ENCODE data around the gene RHOT2. TPM values are rescaled to one million over a fixed set of nuclear protein-coding genes. Genes with fewer than 3 reads are reported as not detected.

Gene RHOT2
- total and polyA plus RNA-seq, 2 experiments from 2014 or later = 129 to 163 TPM

DNA sequence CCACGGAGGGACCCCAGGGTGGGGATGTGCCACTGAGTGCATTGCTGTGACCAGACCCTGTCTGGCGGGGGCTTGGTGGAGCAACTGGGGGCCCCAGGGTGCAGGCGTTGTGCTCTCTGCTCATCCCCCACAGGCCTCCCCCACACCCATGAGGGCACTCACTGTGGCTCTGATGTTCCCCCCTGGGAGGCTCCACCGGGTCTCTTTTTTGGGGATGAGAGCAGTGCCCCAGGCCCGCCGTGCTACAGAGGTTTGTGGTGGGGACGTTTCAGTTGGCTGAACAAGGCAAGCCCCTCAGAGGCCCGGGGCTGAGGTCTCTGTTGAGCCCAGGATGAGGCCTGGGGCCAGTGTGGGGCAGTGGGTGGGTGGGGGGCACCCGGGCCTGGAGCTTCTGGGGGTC lies 55.8 kb downstream of the RHOT2 start:
- Histone ChIP-seq H3K4me3 (no peak overlapping the region), H4K20me1 (replicated peaks; ENCODE audit: insufficient read depth) (no peaks in the 10 kb centered on the region), H3K27me3 (ENCODE audit: insufficient read depth) (peaks cover 19% of the 10 kb centered on the region; the same call in 1 of the 2 replicates), H3F3A (replicated peaks; ENCODE audit: low read depth) (peaks cover 12% of the 10 kb centered on the region), H3K79me2 (replicated peaks; ENCODE audit: insufficient read depth) (no peaks in the 10 kb centered on the region), H3K4me1 (ENCODE audit: insufficient read depth) (peaks cover 8% of the 10 kb centered on the region; the same call in 1 of the 2 replicates), H2AFZ (no peak overlapping the region), H3K36me3 (ENCODE audit: insufficient read depth) (no peaks in the 10 kb centered on the region), H3K9me2 (ENCODE audit: insufficient read depth) (no peaks in the 10 kb centered on the region), H3K27ac (ENCODE audit: low read depth) (no peak overlapping the region), H3K4me2 (no peak overlapping the region)
- no peaks in the 10 kb centered on the region for H3K9me3 Mint-ChIP-seq
- ATAC-seq (no peak), DNase-seq (ENCODE audit: low spot score) (no peak)
- peaks cover 22% of the 10 kb centered on the region for H3K27me3 Mint-ChIP-seq (ENCODE audit: insufficient read depth, low read depth, poor library complexity)
- H3K4me1 Mint-ChIP-seq = peaks cover 9% of the 10 kb centered on the region; the same call in 2 of the 3 replicates
- no peak overlapping the region for H3K27ac Mint-ChIP-seq
- TF ChIP-seq REST (IDR thresholded peaks at IDR 0.05; ENCODE audit: unreplicated experiment) = no peak
- TF ChIP-seq CREB1 (CRISPR knock-in tag; IDR thresholded peaks at IDR 0.05; ENCODE audit: low read depth) = no peak
- TF ChIP-seq EZH2 (IDR thresholded peaks at IDR 0.05; ENCODE audit: low read depth, unreplicated experiment) = no peak
- TF ChIP-seq, protein P1, sequence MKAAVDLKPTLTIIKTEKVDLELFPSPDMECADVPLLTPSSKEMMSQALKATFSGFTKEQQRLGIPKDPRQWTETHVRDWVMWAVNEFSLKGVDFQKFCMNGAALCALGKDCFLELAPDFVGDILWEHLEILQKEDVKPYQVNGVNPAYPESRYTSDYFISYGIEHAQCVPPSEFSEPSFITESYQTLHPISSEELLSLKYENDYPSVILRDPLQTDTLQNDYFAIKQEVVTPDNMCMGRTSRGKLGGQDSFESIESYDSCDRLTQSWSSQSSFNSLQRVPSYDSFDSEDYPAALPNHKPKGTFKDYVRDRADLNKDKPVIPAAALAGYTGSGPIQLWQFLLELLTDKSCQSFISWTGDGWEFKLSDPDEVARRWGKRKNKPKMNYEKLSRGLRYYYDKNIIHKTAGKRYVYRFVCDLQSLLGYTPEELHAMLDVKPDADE (IDR thresholded peaks at IDR 0.05) = no peak
- TF ChIP-seq ZNF114 (CRISPR knock-in tag; IDR thresholded peaks at IDR 0.05) = no peak
- no peak for TF ChIP-seq NANOG (IDR thresholded peaks at IDR 0.05; ENCODE audit: borderline replicate concordance)
- TF ChIP-seq, protein P2, sequence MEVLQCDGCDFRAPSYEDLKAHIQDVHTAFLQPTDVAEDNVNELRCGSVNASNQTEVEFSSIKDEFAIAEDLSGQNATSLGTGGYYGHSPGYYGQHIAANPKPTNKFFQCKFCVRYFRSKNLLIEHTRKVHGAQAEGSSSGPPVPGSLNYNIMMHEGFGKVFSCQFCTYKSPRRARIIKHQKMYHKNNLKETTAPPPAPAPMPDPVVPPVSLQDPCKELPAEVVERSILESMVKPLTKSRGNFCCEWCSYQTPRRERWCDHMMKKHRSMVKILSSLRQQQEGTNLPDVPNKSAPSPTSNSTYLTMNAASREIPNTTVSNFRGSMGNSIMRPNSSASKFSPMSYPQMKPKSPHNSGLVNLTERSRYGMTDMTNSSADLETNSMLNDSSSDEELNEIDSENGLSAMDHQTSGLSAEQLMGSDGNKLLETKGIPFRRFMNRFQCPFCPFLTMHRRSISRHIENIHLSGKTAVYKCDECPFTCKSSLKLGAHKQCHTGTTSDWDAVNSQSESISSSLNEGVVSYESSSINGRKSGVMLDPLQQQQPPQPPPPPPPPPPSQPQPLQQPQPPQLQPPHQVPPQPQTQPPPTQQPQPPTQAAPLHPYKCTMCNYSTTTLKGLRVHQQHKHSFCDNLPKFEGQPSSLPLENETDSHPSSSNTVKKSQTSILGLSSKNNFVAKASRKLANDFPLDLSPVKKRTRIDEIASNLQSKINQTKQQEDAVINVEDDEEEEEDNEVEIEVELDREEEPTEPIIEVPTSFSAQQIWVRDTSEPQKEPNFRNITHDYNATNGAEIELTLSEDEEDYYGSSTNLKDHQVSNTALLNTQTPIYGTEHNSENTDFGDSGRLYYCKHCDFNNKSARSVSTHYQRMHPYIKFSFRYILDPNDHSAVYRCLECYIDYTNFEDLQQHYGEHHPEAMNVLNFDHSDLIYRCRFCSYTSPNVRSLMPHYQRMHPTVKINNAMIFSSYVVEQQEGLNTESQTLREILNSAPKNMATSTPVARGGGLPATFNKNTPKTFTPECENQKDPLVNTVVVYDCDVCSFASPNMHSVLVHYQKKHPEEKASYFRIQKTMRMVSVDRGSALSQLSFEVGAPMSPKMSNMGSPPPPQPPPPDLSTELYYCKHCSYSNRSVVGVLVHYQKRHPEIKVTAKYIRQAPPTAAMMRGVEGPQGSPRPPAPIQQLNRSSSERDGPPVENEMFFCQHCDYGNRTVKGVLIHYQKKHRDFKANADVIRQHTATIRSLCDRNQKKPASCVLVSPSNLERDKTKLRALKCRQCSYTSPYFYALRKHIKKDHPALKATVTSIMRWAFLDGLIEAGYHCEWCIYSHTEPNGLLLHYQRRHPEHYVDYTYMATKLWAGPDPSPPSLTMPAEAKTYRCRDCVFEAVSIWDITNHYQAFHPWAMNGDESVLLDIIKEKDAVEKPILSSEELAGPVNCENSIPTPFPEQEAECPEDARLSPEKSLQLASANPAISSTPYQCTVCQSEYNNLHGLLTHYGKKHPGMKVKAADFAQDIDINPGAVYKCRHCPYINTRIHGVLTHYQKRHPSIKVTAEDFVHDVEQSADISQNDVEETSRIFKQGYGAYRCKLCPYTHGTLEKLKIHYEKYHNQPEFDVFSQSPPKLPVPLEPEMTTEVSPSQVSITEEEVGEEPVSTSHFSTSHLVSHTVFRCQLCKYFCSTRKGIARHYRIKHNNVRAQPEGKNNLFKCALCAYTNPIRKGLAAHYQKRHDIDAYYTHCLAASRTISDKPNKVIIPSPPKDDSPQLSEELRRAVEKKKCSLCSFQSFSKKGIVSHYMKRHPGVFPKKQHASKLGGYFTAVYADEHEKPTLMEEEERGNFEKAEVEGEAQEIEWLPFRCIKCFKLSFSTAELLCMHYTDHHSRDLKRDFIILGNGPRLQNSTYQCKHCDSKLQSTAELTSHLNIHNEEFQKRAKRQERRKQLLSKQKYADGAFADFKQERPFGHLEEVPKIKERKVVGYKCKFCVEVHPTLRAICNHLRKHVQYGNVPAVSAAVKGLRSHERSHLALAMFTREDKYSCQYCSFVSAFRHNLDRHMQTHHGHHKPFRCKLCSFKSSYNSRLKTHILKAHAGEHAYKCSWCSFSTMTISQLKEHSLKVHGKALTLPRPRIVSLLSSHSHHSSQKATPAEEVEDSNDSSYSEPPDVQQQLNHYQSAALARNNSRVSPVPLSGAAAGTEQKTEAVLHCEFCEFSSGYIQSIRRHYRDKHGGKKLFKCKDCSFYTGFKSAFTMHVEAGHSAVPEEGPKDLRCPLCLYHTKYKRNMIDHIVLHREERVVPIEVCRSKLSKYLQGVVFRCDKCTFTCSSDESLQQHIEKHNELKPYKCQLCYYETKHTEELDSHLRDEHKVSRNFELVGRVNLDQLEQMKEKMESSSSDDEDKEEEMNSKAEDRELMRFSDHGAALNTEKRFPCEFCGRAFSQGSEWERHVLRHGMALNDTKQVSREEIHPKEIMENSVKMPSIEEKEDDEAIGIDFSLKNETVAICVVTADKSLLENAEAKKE (CRISPR knock-in tag; IDR thresholded peaks at IDR 0.05) = no peak
- TF ChIP-seq JUNB (IDR thresholded peaks at IDR 0.05; ENCODE audit: unreplicated experiment) = no peak
- no peak for TF ChIP-seq STAT1 (IDR thresholded peaks at IDR 0.05; ENCODE audit: unreplicated experiment)
- TF ChIP-seq EZH2phosphoT487 (IDR thresholded peaks at IDR 0.05; ENCODE audit: unreplicated experiment) = no peak
- TF ChIP-seq, protein P3, sequence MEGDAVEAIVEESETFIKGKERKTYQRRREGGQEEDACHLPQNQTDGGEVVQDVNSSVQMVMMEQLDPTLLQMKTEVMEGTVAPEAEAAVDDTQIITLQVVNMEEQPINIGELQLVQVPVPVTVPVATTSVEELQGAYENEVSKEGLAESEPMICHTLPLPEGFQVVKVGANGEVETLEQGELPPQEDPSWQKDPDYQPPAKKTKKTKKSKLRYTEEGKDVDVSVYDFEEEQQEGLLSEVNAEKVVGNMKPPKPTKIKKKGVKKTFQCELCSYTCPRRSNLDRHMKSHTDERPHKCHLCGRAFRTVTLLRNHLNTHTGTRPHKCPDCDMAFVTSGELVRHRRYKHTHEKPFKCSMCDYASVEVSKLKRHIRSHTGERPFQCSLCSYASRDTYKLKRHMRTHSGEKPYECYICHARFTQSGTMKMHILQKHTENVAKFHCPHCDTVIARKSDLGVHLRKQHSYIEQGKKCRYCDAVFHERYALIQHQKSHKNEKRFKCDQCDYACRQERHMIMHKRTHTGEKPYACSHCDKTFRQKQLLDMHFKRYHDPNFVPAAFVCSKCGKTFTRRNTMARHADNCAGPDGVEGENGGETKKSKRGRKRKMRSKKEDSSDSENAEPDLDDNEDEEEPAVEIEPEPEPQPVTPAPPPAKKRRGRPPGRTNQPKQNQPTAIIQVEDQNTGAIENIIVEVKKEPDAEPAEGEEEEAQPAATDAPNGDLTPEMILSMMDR (conservative IDR thresholded peaks at IDR 0.05; ENCODE audit: low read depth in 2 of 2) = no peak
- TF ChIP-seq ZNF331 (CRISPR knock-in tag; IDR thresholded peaks at IDR 0.05; ENCODE audit: low read depth) = no peak
- TF ChIP-seq POLR2AphosphoS5 (IDR thresholded peaks at IDR 0.05; ENCODE audit: low read depth) = no peak
- H3K36me3 Mint-ChIP-seq (ENCODE audit: low read depth) = no peaks in the 10 kb centered on the region
- no peak overlapping the region for H3K4me3 Mint-ChIP-seq
